Stimulated activated CD8-positive, alpha-beta memory T cell treated with anti-CD3 and anti-CD28 coated beads, Interleukin-12 subunit alpha, Interleukin-12 subunit beta, amount 100 ng/mL, for 24 hours (primary cell): ENCODE data around the gene DRD1.
"Not testable (repeated sequence)": the region's sequence is repeated elsewhere in the genome, so short reads cannot be mapped to it uniquely, and the experiment has no call there.

Experiments used
- DNase-seq: peaks from one replicate; pipeline ENCODE4 v3.0.0-alpha.2; 2020; ENCODE audit errors: extremely low read depth

Gene DRD1

GRCh38 chr5:175467983-175468690, 24.2 kb upstream of the DRD1 start:
- DNase-seq: no peak

- DNase-seq: no peak
These were observed 22.8 kb upstream of the DRD1 start for GRCh38 chr5:175466700-175467318.

- DNase-seq: no peak
These were observed 21.3 kb upstream of the DRD1 start for GRCh38 chr5:175465282-175465681.

- DNase-seq: no peak
These were observed 20.9 kb upstream of the DRD1 start for GRCh38 chr5:175464942-175465233.

- DNase-seq: no peak
These were observed 20.3 kb upstream of the DRD1 start for GRCh38 chr5:175464074-175464941.

- DNase-seq: no peak
These were observed 19.7 kb upstream of the DRD1 start for GRCh38 chr5:175463641-175464040.

GRCh38 chr5:175461370-175461769, 17.4 kb upstream of the DRD1 start:
- DNase-seq: no peak

- DNase-seq: no peak
These were observed 16.6 kb upstream of the DRD1 start for GRCh38 chr5:175460552-175460951.

GRCh38 chr5:175460126-175460525, 16.1 kb upstream of the DRD1 start:
- DNase-seq: no peak

- no peak for DNase-seq
These were observed 13.5 kb upstream of the DRD1 start for GRCh38 chr5:175457466-175457865.

- no peak for DNase-seq
These were observed 12.2 kb upstream of the DRD1 start for GRCh38 chr5:175456105-175456742.

GRCh38 chr5:175454338-175454737, 10.4 kb upstream of the DRD1 start:
- DNase-seq: not testable (repeated sequence)

- no peak for DNase-seq
These were observed 8.2 kb upstream of the DRD1 start for GRCh38 chr5:175452166-175452565.

- DNase-seq: no peak
These were observed 4.3 kb upstream of the DRD1 start for GRCh38 chr5:175448276-175448675.

- no peak for DNase-seq
These were observed 3.6 kb upstream of the DRD1 start for GRCh38 chr5:175447571-175447970.

GRCh38 chr5:175446378-175446777, 2.4 kb upstream of the DRD1 start:
- DNase-seq: not testable (repeated sequence)

- DNase-seq: no peak
These were observed 999 bp upstream of the DRD1 start for GRCh38 chr5:175444905-175445456.

GRCh38 chr5:175443514-175444059, 395 bp downstream of the DRD1 start:
- no peak for DNase-seq

- DNase-seq: no peak
These were observed 5.6 kb downstream of the DRD1 start for GRCh38 chr5:175438234-175438857.

GRCh38 chr5:175436359-175436758, 7.6 kb downstream of the DRD1 start:
- DNase-seq: no peak

GRCh38 chr5:175434800-175435199, 9.2 kb downstream of the DRD1 start:
- no peak for DNase-seq
